IMR-90 (cell line): Measurements from ENCODE around the gene LIMCH1.

Experiments used
- CEBPB ChIP-seq: IDR thresholded peaks from 2 replicates; pipeline ENCODE4 v1.6.1; 2012; ENCODE audit warnings: low read depth, low read length, improper control_type of control experiment
- FOS ChIP-seq: fragments of 150-350 bp; IDR thresholded peaks from 2 replicates; pipeline ENCODE4 v1.6.1; 2016; ENCODE audit warnings: low read depth, low read length
- MAZ ChIP-seq: IDR thresholded peaks from 2 replicates; pipeline ENCODE4 v1.6.1; 2012; ENCODE audit warnings: low read depth, mild to moderate bottlenecking, low read length, improper control_type of control experiment, moderate library complexity, borderline replicate concordance
- POLR2A ChIP-seq: IDR thresholded peaks from 2 replicates; pipeline ENCODE4 v1.6.1; 2012; ENCODE audit warnings: mild to moderate bottlenecking, low read depth, low read length
- RAD21 ChIP-seq: IDR thresholded peaks from 2 replicates; pipeline ENCODE4 v1.6.1; 2012; ENCODE audit warnings: low read length, improper control_type of control experiment
- RCOR1 ChIP-seq: IDR thresholded peaks from 2 replicates; pipeline ENCODE4 v1.6.1; 2012; ENCODE audit warnings: mild to moderate bottlenecking, low read length, improper control_type of control experiment; ENCODE audit not compliant: insufficient replicate concordance
- SMC3 ChIP-seq: fragments of 150-350 bp; IDR thresholded peaks from 2 replicates; pipeline ENCODE4 v1.6.1; 2016; ENCODE audit warnings: low read depth, mild to moderate bottlenecking, antibody characterized with exemption, low read length, moderate library complexity
- TF ChIP-seq, protein P1 (sequence below): conservative IDR thresholded peaks from 2 replicates; pipeline ENCODE4 v1.5.1; 2012; ENCODE audit warnings: mild to moderate bottlenecking, low read depth, low read length, improper control_type of control experiment
- TF ChIP-seq, protein P2 (sequence below): fragments of 150-350 bp; IDR thresholded peaks from 2 replicates; pipeline ENCODE4 v1.6.1; 2017; ENCODE audit warnings: mild to moderate bottlenecking, antibody characterized with exemption, low read length, low read depth
- TF ChIP-seq, protein P3 (sequence below): fragments of 150-350 bp; IDR thresholded peaks from 2 replicates; pipeline ENCODE4 v1.6.1; 2016; ENCODE audit warnings: low read depth, mild to moderate bottlenecking, low read length, moderate library complexity, borderline replicate concordance

DNA sequence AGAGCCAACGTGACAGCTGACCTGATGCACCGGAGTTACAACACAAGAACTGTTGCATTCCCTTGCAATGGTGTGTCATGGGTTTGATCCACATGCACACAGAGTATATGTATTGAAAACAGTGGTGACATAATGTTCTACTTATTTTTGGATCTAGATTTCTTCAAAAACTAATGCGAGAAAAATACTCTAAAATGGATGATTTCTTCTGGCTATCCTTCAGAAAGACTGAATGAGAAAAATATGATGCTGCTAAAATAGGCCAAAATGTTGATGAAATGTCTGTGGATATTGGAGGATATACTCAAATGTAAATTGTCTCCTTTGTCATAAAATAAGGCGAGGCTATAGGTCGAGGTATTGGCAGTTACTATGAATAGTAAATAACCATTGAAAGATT, 30.4 kb downstream of the LIMCH1 start:
- TF ChIP-seq, protein P1, sequence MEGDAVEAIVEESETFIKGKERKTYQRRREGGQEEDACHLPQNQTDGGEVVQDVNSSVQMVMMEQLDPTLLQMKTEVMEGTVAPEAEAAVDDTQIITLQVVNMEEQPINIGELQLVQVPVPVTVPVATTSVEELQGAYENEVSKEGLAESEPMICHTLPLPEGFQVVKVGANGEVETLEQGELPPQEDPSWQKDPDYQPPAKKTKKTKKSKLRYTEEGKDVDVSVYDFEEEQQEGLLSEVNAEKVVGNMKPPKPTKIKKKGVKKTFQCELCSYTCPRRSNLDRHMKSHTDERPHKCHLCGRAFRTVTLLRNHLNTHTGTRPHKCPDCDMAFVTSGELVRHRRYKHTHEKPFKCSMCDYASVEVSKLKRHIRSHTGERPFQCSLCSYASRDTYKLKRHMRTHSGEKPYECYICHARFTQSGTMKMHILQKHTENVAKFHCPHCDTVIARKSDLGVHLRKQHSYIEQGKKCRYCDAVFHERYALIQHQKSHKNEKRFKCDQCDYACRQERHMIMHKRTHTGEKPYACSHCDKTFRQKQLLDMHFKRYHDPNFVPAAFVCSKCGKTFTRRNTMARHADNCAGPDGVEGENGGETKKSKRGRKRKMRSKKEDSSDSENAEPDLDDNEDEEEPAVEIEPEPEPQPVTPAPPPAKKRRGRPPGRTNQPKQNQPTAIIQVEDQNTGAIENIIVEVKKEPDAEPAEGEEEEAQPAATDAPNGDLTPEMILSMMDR: no peak
- TF ChIP-seq, protein P2, sequence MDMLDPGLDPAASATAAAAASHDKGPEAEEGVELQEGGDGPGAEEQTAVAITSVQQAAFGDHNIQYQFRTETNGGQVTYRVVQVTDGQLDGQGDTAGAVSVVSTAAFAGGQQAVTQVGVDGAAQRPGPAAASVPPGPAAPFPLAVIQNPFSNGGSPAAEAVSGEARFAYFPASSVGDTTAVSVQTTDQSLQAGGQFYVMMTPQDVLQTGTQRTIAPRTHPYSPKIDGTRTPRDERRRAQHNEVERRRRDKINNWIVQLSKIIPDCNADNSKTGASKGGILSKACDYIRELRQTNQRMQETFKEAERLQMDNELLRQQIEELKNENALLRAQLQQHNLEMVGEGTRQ: no peak
- no peak for TF ChIP-seq FOS
- TF ChIP-seq RCOR1: no peak
- no peak for TF ChIP-seq SMC3
- no peak for TF ChIP-seq MAZ
- TF ChIP-seq POLR2A: no peak
- no peak for TF ChIP-seq CEBPB
- TF ChIP-seq, protein P3, sequence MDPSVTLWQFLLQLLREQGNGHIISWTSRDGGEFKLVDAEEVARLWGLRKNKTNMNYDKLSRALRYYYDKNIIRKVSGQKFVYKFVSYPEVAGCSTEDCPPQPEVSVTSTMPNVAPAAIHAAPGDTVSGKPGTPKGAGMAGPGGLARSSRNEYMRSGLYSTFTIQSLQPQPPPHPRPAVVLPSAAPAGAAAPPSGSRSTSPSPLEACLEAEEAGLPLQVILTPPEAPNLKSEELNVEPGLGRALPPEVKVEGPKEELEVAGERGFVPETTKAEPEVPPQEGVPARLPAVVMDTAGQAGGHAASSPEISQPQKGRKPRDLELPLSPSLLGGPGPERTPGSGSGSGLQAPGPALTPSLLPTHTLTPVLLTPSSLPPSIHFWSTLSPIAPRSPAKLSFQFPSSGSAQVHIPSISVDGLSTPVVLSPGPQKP: no peak
- no peak for TF ChIP-seq RAD21
